BE2C (cell line): ENCODE data around the gene TNFRSF12A.

ENCODE experiments used
- DNase-seq: peaks from one replicate; pipeline ENCODE4 v3.0.0-alpha.2; 2020
- H3K27me3 ChIP-seq: fragments of 250-450 bp; sonication (Bioruptor Pico); 2 replicates; pipeline ENCODE4 v1.5.1; 2020; ENCODE audit warnings: mild to moderate bottlenecking
- H3K36me3 ChIP-seq: fragments of 250-450 bp; sonication (Bioruptor Pico); 2 replicates; pipeline ENCODE4 v1.5.1; 2020; ENCODE audit warnings: mild to moderate bottlenecking
- H3K4me1 ChIP-seq: fragments of 250-450 bp; sonication (Bioruptor Pico); 2 replicates; pipeline ENCODE4 v1.5.1; 2020
- H3K4me3 ChIP-seq: 2 replicates; pipeline ENCODE4 v1.5.1; 2011; ENCODE audit warnings: low read depth, low read length
- H3K9me3 ChIP-seq: fragments of 250-450 bp; sonication (Bioruptor Pico); 2 replicates; pipeline ENCODE4 v1.5.1; 2020
- CTCF ChIP-seq: IDR thresholded peaks from 2 replicates; pipeline ENCODE4 v1.5.1; 2012; ENCODE audit warnings: mild to moderate bottlenecking, low read depth, low read length

TNFRSF12A gene

GRCh38 chr16:3057181-3058138, 37.3 kb downstream of the TNFRSF12A start:
- Histone ChIP-seq H3K4me1 (no peaks in the 10 kb centered on the region), H3K36me3 (no peaks in the 10 kb centered on the region), H3K4me3 (no peak overlapping the region), H3K27me3 (peaks cover 4% of the 10 kb centered on the region; the same call in 1 of the 2 replicates), H3K9me3 (no peaks in the 10 kb centered on the region)
- no peak for TF ChIP-seq CTCF
- no peak for DNase-seq

GRCh38 chr16:3058139-3059030, 38.2 kb downstream of the TNFRSF12A start:
- Histone ChIP-seq H3K9me3 (no peaks in the 10 kb centered on the region), H3K4me3 (peak overlapping the region; percentile 76), H3K27me3 (peaks cover 4% of the 10 kb centered on the region; the same call in 1 of the 2 replicates), H3K36me3 (no peaks in the 10 kb centered on the region), H3K4me1 (no peaks in the 10 kb centered on the region)
- DNase-seq: peak; percentile 49
- TF ChIP-seq CTCF: no peak

- H3K27me3 ChIP-seq: peaks cover 4% of the 10 kb centered on the region; the same call in 1 of the 2 replicates
- no peaks in the 10 kb centered on the region for H3K9me3 ChIP-seq
- DNase-seq: peak; percentile 92
- H3K4me1 ChIP-seq: no peaks in the 10 kb centered on the region
- peak overlapping the region; percentile 76 for H3K4me3 ChIP-seq
- TF ChIP-seq CTCF: peak; percentile 51
- no peaks in the 10 kb centered on the region for H3K36me3 ChIP-seq
Measured at GRCh38 chr16:3059041-3059722, 39.0 kb downstream of the TNFRSF12A start.

- Histone ChIP-seq H3K9me3 (no peaks in the 10 kb centered on the region), H3K27me3 (peaks cover 4% of the 10 kb centered on the region; the same call in 1 of the 2 replicates), H3K4me3 (peak overlapping the region; percentile 76), H3K36me3 (no peaks in the 10 kb centered on the region), H3K4me1 (no peaks in the 10 kb centered on the region)
- no peak for TF ChIP-seq CTCF
- DNase-seq: no peak
Measured at GRCh38 chr16:3059723-3060242, 39.6 kb downstream of the TNFRSF12A start.

- Histone ChIP-seq H3K27me3 (peaks cover 4% of the 10 kb centered on the region; the same call in 1 of the 2 replicates), H3K9me3 (no peaks in the 10 kb centered on the region), H3K4me3 (no peak overlapping the region), H3K36me3 (no peaks in the 10 kb centered on the region), H3K4me1 (no peaks in the 10 kb centered on the region)
- TF ChIP-seq CTCF: no peak
- no peak for DNase-seq
Measured at GRCh38 chr16:3060339-3061127, 40.4 kb downstream of the TNFRSF12A start.
